MM.1S (cell line): Measurements from ENCODE around the gene TXNDC15.

Experiments used
- DNase-seq: peaks from one replicate; pipeline ENCODE4 v3.0.0-alpha.2; 2015
- H2AFZ ChIP-seq: fragments of 300-600 bp; sonication (generic); 2 replicates; pipeline ENCODE4 v1.6.0; 2016; ENCODE audit warnings: antibody characterized with exemption, low read length
- H3F3A ChIP-seq: fragments of 300-600 bp; sonication (generic); 2 replicates; pipeline ENCODE4 v1.6.1; 2016; ENCODE audit warnings: mild to moderate bottlenecking, antibody characterized with exemption, low read length, moderate library complexity, mixed read lengths; ENCODE audit not compliant: insufficient read depth
- H3K27ac ChIP-seq: fragments of 300-600 bp; sonication (generic); 2 replicates; pipeline ENCODE4 v1.5.1; 2016; ENCODE audit warnings: mild to moderate bottlenecking, low read length
- H3K27me3 ChIP-seq: fragments of 300-600 bp; sonication (generic); replicated peaks from 2 replicates; pipeline ENCODE4 v1.6.0; 2016; ENCODE audit warnings: low read length; ENCODE audit not compliant: insufficient read depth
- H3K36me3 ChIP-seq: fragments of 300-600 bp; sonication (generic); replicated peaks from 2 replicates; pipeline ENCODE4 v1.6.1; 2016; ENCODE audit warnings: mild to moderate bottlenecking, low read length, mixed read lengths; ENCODE audit not compliant: insufficient read depth
- H3K4me1 ChIP-seq: fragments of 300-600 bp; sonication (generic); 2 replicates; pipeline ENCODE4 v1.6.1; 2016; ENCODE audit warnings: low read length, mixed read lengths
- H3K4me2 ChIP-seq: fragments of 300-600 bp; sonication (generic); 2 replicates; pipeline ENCODE4 v1.6.0; 2016; ENCODE audit warnings: low read depth, low read length
- H3K4me3 ChIP-seq: fragments of 300-600 bp; sonication (generic); 2 replicates; pipeline ENCODE4 v1.5.1; 2016; ENCODE audit warnings: low read length, mixed read lengths
- H3K79me2 ChIP-seq: fragments of 300-600 bp; sonication (generic); 2 replicates; pipeline ENCODE4 v1.6.1; 2016; ENCODE audit warnings: mixed run types, low read length, mixed read lengths
- H3K9ac ChIP-seq: fragments of 300-600 bp; sonication (generic); 2 replicates; pipeline ENCODE4 v1.6.1; 2016; ENCODE audit warnings: low read length, mixed read lengths
- H3K9me2 ChIP-seq: fragments of 300-600 bp; sonication (generic); replicated peaks from 2 replicates; pipeline ENCODE4 v1.6.1; 2016; ENCODE audit warnings: mild to moderate bottlenecking, low read length, mixed read lengths; ENCODE audit not compliant: insufficient read depth
- H3K9me3 ChIP-seq: fragments of 300-600 bp; sonication (generic); replicated peaks from 2 replicates; pipeline ENCODE4 v1.6.1; 2016; ENCODE audit warnings: mild to moderate bottlenecking, low read length, mixed read lengths; ENCODE audit not compliant: insufficient read depth
- H4K20me1 ChIP-seq: fragments of 300-600 bp; sonication (generic); 2 replicates; pipeline ENCODE4 v1.6.1; 2016; ENCODE audit warnings: mild to moderate bottlenecking, low read length, moderate library complexity, mixed read lengths; ENCODE audit not compliant: insufficient read depth
- EZH2 ChIP-seq: fragments of 300-600 bp; sonication (generic); optimal IDR thresholded peaks from 2 replicates; pipeline ENCODE3; 2017; ENCODE audit warnings: low read depth, mild to moderate bottlenecking, antibody characterized with exemption, low read length, mixed read lengths
- EZH2phosphoT487 ChIP-seq: fragments of 300-600 bp; sonication (generic); IDR thresholded peaks from 2 replicates; pipeline ENCODE4 v1.6.1; 2018; ENCODE audit warnings: antibody characterized with exemption, low read length
- TF ChIP-seq, protein P1 (sequence below): fragments of 300-600 bp; sonication (generic); IDR thresholded peaks from 2 replicates; pipeline ENCODE4 v1.5.1; 2016; ENCODE audit warnings: antibody characterized with exemption, low read length, mixed read lengths

Gene TXNDC15

DNA sequence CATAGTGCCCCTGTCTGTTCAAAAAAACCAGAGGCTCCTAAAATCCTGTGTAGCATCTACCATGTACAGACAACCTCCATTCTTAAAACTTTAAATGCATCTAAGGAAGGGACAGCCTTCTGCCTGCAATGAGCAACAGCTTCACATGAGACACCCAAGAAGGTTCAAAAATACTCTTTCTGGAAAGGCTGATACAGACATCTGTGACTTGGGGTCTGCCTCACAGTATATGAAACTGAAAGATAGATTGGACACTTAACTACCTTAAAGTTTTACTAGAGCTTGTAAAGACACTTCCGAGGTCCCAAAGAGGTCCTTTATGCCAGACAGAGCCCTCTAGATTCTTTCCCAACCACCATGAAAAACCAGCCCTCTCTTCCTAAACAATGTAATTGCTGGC is 65.3 kb downstream of the TXNDC15 start:
- peak overlapping the region; percentile 11; the same call in 1 of the 2 replicates for H3K4me2 ChIP-seq
- H3K27ac ChIP-seq, result peak overlapping the region; percentile 2; the same call in 1 of the 2 replicates

DNA sequence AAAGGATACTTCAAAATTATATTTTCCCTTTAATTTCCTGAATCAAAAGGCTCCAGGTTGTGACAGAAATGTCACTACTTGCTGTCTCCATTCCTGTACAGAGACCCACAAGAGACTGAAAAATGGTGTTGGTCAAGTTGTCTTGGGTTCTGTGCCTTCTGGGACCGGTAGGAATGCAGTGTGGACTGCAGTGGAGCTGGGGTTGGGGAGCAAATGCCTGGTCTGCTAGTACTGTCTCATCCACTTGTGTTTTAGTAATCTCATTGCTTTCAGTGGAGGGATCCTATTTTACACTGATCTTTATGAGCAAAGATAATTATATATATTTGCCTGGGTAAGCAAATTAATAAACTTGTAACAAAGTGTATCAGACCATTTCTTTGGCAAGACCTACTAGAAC is 69.4 kb downstream of the TXNDC15 start:
- Histone ChIP-seq H3K4me2 (no peak overlapping the region), H3K36me3 (no peaks in the 10 kb centered on the region), H2AFZ (no peak overlapping the region), H4K20me1 (no peaks in the 10 kb centered on the region), H3K27me3 (no peaks in the 10 kb centered on the region), H3K9me2 (no peaks in the 10 kb centered on the region), H3K4me1 (peaks cover 10% of the 10 kb centered on the region), H3K9ac (no peak overlapping the region), H3K79me2 (no peaks in the 10 kb centered on the region), H3K9me3 (no peaks in the 10 kb centered on the region), H3K4me3 (no peak overlapping the region), H3F3A (no peaks in the 10 kb centered on the region), H3K27ac (no peak overlapping the region)
- TF ChIP-seq EZH2phosphoT487 (no peak), EZH2 (no peak)
- TF ChIP-seq, protein P1, sequence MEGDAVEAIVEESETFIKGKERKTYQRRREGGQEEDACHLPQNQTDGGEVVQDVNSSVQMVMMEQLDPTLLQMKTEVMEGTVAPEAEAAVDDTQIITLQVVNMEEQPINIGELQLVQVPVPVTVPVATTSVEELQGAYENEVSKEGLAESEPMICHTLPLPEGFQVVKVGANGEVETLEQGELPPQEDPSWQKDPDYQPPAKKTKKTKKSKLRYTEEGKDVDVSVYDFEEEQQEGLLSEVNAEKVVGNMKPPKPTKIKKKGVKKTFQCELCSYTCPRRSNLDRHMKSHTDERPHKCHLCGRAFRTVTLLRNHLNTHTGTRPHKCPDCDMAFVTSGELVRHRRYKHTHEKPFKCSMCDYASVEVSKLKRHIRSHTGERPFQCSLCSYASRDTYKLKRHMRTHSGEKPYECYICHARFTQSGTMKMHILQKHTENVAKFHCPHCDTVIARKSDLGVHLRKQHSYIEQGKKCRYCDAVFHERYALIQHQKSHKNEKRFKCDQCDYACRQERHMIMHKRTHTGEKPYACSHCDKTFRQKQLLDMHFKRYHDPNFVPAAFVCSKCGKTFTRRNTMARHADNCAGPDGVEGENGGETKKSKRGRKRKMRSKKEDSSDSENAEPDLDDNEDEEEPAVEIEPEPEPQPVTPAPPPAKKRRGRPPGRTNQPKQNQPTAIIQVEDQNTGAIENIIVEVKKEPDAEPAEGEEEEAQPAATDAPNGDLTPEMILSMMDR, result no peak
- no peak for DNase-seq

More for the DNA sequence above, 65.3 kb downstream of the TXNDC15 start:
- Histone ChIP-seq H3K27me3 (no peaks in the 10 kb centered on the region), H4K20me1 (no peaks in the 10 kb centered on the region), H3K9me3 (no peaks in the 10 kb centered on the region), H3K4me1 (peaks cover 10% of the 10 kb centered on the region), H3F3A (no peaks in the 10 kb centered on the region), H2AFZ (no peak overlapping the region), H3K9ac (no peak overlapping the region), H3K4me3 (no peak overlapping the region), H3K79me2 (no peaks in the 10 kb centered on the region), H3K36me3 (no peaks in the 10 kb centered on the region), H3K9me2 (no peaks in the 10 kb centered on the region)
- DNase-seq, result peak; percentile 67
- TF ChIP-seq EZH2, result no peak
- TF ChIP-seq, protein P1, result no peak
- TF ChIP-seq EZH2phosphoT487, result no peak

DNA sequence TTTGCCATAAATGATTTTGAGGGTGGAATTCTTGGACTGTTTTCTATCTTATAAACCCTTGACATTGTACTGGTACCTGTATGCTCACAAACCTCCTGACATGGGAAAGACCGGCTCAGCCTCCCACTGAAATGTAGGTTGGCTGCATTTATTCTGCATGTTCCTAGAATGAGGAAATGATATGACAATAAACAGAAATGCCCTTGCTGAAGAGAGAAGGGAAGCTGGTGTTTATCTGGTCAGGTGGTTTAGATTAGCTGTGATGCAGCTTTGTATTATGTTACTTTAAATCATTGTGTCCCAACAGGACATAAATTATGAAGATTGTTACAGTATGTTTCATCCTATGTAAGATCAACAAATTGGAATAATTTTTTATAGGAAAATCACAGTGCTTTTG is 70.5 kb downstream of the TXNDC15 start:
- Histone ChIP-seq H3K27me3 (no peaks in the 10 kb centered on the region), H3F3A (no peaks in the 10 kb centered on the region), H3K27ac (no peak overlapping the region), H3K79me2 (no peaks in the 10 kb centered on the region), H2AFZ (no peak overlapping the region), H3K36me3 (no peaks in the 10 kb centered on the region), H3K9me2 (no peaks in the 10 kb centered on the region), H4K20me1 (no peaks in the 10 kb centered on the region), H3K9me3 (no peaks in the 10 kb centered on the region), H3K4me2 (no peak overlapping the region), H3K4me1 (0 out of 2 replicates have a peak, but pooled peaks cover 4% of the 10 kb centered on the region), H3K4me3 (no peak overlapping the region), H3K9ac (no peak overlapping the region)
- no peak for TF ChIP-seq EZH2phosphoT487
- TF ChIP-seq, protein P1, result no peak
- DNase-seq, result no peak
